Testis (tissue), 3 donors: ENCODE measurements around the gene IFIT1. TPM values are rescaled to one million over a fixed set of nuclear protein-coding genes. Genes with fewer than 3 reads are reported as not detected.

Experiments
- DNase-seq: peaks from one replicate; pipeline ENCODE4 v3.0.0-alpha.2; 2019
- H3K27ac ChIP-seq, 2 donors: fragments of 200-600 bp; sonication (generic); one replicate each; pipeline ENCODE4 v1.5.1; 2019
- H3K27me3 ChIP-seq: fragments of 200-600 bp; sonication (generic); one replicate; pipeline ENCODE4 v1.5.1; 2019
- H3K36me3 ChIP-seq: fragments of 200-600 bp; sonication (generic); one replicate; pipeline ENCODE4 v1.5.1; 2017; ENCODE audit warnings: low read depth; ENCODE audit errors: missing control alignments
- H3K4me1 ChIP-seq: fragments of 200-600 bp; sonication (generic); one replicate; pipeline ENCODE4 v1.5.1; 2019
- H3K4me3 ChIP-seq, 2 donors: fragments of 200-600 bp; sonication (generic); one replicate each; pipeline ENCODE4 v1.5.1; 2017 to 2019
- H3K9me3 ChIP-seq: fragments of 200-600 bp; sonication (generic); one replicate; pipeline ENCODE4 v1.5.1; 2017
- CTCF ChIP-seq, 3 experiments: fragments of 450-650 bp in 2 of 3; fragments of 200-600 bp in 1 of 3; sonication (generic) in 1 of 3; IDR thresholded peaks; one replicate each; pipeline ENCODE4 v1.5.1; 2016 to 2019; ENCODE audit warnings: antibody characterized with exemption in 3 of 3, mild to moderate bottlenecking in 2 of 3, moderate library complexity in 1 of 3
- POLR2A ChIP-seq: fragments of 450-650 bp; IDR thresholded peaks from one replicate; pipeline ENCODE4 v1.6.1; 2017; ENCODE audit warnings: antibody characterized with exemption, mild to moderate bottlenecking, moderate library complexity
- WGBS, 2 donors: methylation state at CpG; one replicate each; pipeline ENCODE4 v1.1.5; 2018; 5-methylcytosine and 5-hydroxymethylcytosine counted together
- intact Hi-C: fragments of 100-400 bp; cut with DNase I; formaldehyde crosslinking; loops from one replicate; pipeline ENCODE4 v1.15.1; 2023; ENCODE audit warnings: low total_unique reads
- polyA plus RNA-seq: library from polyadenylated mRNA; stranded (reverse); fragments of 350-450 nt; fragmentation: Illumina TruSeq; extraction: RNeasy Lipid Tissue Mini Kit (QIAGEN cat#74804); gene quantifications from one replicate; pipeline ENCODE4 v1.2.3, GENCODE V29; 2014; ENCODE audit warnings: low read depth, low replicate concordance; ENCODE audit not compliant: insufficient read depth
- total RNA-seq, 2 donors: library from RNA; depleted of rRNA; stranded (reverse); fragments of >200 nt; gene quantifications; one replicate each; pipeline ENCODE4 v1.2.3, GENCODE V29; 2016

IFIT1 gene
- total and polyA plus RNA-seq, 3 donors from 2014 or later: 13.1 to 15.3 (median 14.8) TPM

GRCh38 chr10:89371987-89372386 lies 20.4 kb upstream of the IFIT1 start:
- H3K27me3 ChIP-seq: no peaks in the 10 kb centered on the region
- H3K4me3 ChIP-seq: no peak overlapping the region
- H3K9me3 ChIP-seq: no peaks in the 10 kb centered on the region
- DNase-seq: no peak
- intact Hi-C loops: no loop called here
- no peak for TF ChIP-seq POLR2A
- no peak for TF ChIP-seq CTCF (IDR thresholded peaks at IDR 0.05)
- no peaks in the 10 kb centered on the region for H3K36me3 ChIP-seq
- H3K27ac ChIP-seq: no peak overlapping the region
- WGBS, 2 donors: 79 to 100% methylated on average over 1 to 3 of the region's 3 CpGs
- H3K4me1 ChIP-seq: peaks cover 30% of the 10 kb centered on the region

GRCh38 chr10:89373916-89374711 lies 18.3 kb upstream of the IFIT1 start:
- no peak overlapping the region for H3K4me3 ChIP-seq
- intact Hi-C loops: no loop called here
- no peaks in the 10 kb centered on the region for H3K36me3 ChIP-seq
- no peaks in the 10 kb centered on the region for H3K27me3 ChIP-seq
- peak overlapping the region; percentile 64 to 85 for H3K27ac ChIP-seq
- H3K4me1 ChIP-seq: peaks cover 17% of the 10 kb centered on the region
- peak; percentile 95 for DNase-seq
- no peak for TF ChIP-seq POLR2A
- no peak for TF ChIP-seq CTCF (IDR thresholded peaks at IDR 0.05)
- WGBS, 2 donors: 24 to 32% methylated on average over 3 of the region's 3 CpGs
- H3K9me3 ChIP-seq: no peaks in the 10 kb centered on the region

GRCh38 chr10:89374713-89375141 lies 17.7 kb upstream of the IFIT1 start:
- no peaks in the 10 kb centered on the region for H3K36me3 ChIP-seq
- no peak overlapping the region for H3K4me3 ChIP-seq
- peaks cover 17% of the 10 kb centered on the region for H3K4me1 ChIP-seq
- H3K27ac ChIP-seq: peak overlapping the region; percentile 64 to 85
- H3K9me3 ChIP-seq: no peaks in the 10 kb centered on the region
- intact Hi-C loops: no loop called here
- H3K27me3 ChIP-seq: no peaks in the 10 kb centered on the region
- no peak for DNase-seq
- TF ChIP-seq CTCF (IDR thresholded peaks at IDR 0.05): no peak
- TF ChIP-seq POLR2A: no peak

GRCh38 chr10:89377705-89378637 lies 14.5 kb upstream of the IFIT1 start, which contains the start of gene IFIT1B:
IFIT1B (plus strand) TSS chr10:89378056; CDS start chr10:89378136, 80 bp downstream.
- Histone ChIP-seq H3K9me3 (no peaks in the 10 kb centered on the region), H3K27ac (no peak within 1 kb of the TSS), H3K4me3 (no peak within 1 kb of the TSS), H3K27me3 (no peaks in the 10 kb centered on the region), H3K4me1 (peaks cover 17% of the 10 kb centered on the region), H3K36me3 (no peaks in the 10 kb centered on the region)
- 93 to 96% methylated on average over 5 of the region's 5 CpGs for WGBS, 2 donors
- no peak for DNase-seq
- TF ChIP-seq CTCF (IDR thresholded peaks at IDR 0.05) (no peak), POLR2A (no peak)
- intact Hi-C loops: no loop called here
